GM23248 (cell line): ENCODE data around the gene ITGA1.

Experiments used
- EZH2 ChIP-seq: fragments of 200-600 bp; sonication (generic); IDR thresholded peaks from 2 replicates; pipeline ENCODE4 v1.6.1; 2018; ENCODE audit warnings: antibody characterized with exemption, mild to moderate bottlenecking; ENCODE audit not compliant: insufficient read depth, poor library complexity, severe bottlenecking
- EZH2phosphoT487 ChIP-seq: fragments of 200-600 bp; sonication (generic); IDR thresholded peaks from 2 replicates; pipeline ENCODE4 v1.6.1; 2018; ENCODE audit warnings: antibody characterized with exemption, moderate library complexity, mild to moderate bottlenecking, low read depth; ENCODE audit not compliant: insufficient read depth

- no peak for TF ChIP-seq EZH2phosphoT487
- TF ChIP-seq EZH2: no peak
Measured at GRCh38 chr5:52894451-52894850, 106.7 kb downstream of the ITGA1 start.
